Measurements from ENCODE around the gene OLIG1.

The OLIG1 gene

GRCh38 chr21:33051925-33052324, 18.0 kb upstream of the OLIG1 start:
- Histone ChIP-seq H3K4me3 (ENCODE audit: low read depth, low read length) (no peak overlapping the region), H3K36me3 (no peaks in the 10 kb centered on the region), H3K27ac (no peak overlapping the region), H3K27me3 (ENCODE audit: insufficient read depth, low read depth, severe bottlenecking) (no peaks in the 10 kb centered on the region), H3K9me3 (ENCODE audit: severe bottlenecking) (no peaks in the 10 kb centered on the region)
- TF ChIP-seq CTCF (IDR thresholded peaks at IDR 0.05; ENCODE audit: low read depth, low read length) = no peak
- DNase-seq = no peak

DNA sequence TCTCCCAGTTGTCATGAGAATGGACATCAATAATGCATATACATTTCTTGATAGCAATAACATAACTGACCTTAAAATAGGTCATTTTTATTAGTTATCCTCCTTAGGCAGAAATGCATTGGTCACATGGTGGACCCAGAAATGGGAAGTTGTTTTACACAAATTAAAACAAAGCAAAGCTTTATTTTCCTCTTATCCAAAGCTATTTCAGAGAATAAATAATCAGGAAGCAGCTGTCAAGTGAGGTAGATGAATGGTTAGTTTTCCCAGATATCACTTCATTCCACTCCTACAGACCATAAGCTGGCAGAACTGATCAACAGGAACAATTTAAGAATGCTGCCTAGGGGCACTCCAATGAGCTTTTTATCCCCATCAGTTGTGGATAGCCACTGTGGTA, 16.0 kb upstream of the OLIG1 start:
- Histone ChIP-seq H3K36me3 (no peaks in the 10 kb centered on the region), H3K27me3 (ENCODE audit: insufficient read depth, low read depth, severe bottlenecking) (no peaks in the 10 kb centered on the region), H3K9me3 (ENCODE audit: severe bottlenecking) (no peaks in the 10 kb centered on the region), H3K4me3 (ENCODE audit: low read depth, low read length) (no peak overlapping the region), H3K27ac (no peak overlapping the region)
- DNase-seq = no peak
- no peak for TF ChIP-seq CTCF (IDR thresholded peaks at IDR 0.05; ENCODE audit: low read depth, low read length)

DNA sequence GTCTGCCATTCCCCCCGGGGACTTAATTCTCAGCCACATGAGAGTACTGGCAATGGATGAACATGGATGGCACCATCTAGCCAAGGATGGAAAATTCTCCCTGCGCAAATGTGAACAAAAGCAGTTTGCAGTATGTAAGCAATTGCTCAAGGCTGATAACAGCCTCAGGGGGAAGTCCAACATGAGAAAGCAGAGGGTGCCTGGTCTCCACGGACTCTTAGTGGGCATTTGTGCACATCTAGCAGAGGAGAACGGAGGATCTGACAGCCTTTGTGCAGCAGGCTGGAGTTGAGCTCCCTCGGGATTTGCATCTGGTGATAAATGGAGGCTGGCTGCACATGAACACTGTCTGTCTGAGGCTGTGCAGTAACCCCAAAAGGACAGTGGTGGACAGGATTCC, 13.9 kb upstream of the OLIG1 start:
- Histone ChIP-seq H3K27ac (no peak overlapping the region), H3K4me3 (ENCODE audit: low read depth, low read length) (no peak overlapping the region), H3K36me3 (no peaks in the 10 kb centered on the region), H3K9me3 (ENCODE audit: severe bottlenecking) (no peaks in the 10 kb centered on the region), H3K27me3 (ENCODE audit: insufficient read depth, low read depth, severe bottlenecking) (no peaks in the 10 kb centered on the region)
- DNase-seq = no peak
- TF ChIP-seq CTCF (IDR thresholded peaks at IDR 0.05; ENCODE audit: low read depth, low read length) = no peak

- no peaks in the 10 kb centered on the region for H3K36me3 ChIP-seq
- H3K9me3 ChIP-seq (ENCODE audit: severe bottlenecking) = no peaks in the 10 kb centered on the region
- no peak overlapping the region for H3K4me3 ChIP-seq (ENCODE audit: low read depth, low read length)
- no peak for DNase-seq
- no peak for TF ChIP-seq CTCF (IDR thresholded peaks at IDR 0.05; ENCODE audit: low read depth, low read length)
- H3K27me3 ChIP-seq (ENCODE audit: insufficient read depth, low read depth, severe bottlenecking) = no peaks in the 10 kb centered on the region
- no peak overlapping the region for H3K27ac ChIP-seq
These were observed 12.5 kb upstream of the OLIG1 start for GRCh38 chr21:33057385-33057940.

DNA sequence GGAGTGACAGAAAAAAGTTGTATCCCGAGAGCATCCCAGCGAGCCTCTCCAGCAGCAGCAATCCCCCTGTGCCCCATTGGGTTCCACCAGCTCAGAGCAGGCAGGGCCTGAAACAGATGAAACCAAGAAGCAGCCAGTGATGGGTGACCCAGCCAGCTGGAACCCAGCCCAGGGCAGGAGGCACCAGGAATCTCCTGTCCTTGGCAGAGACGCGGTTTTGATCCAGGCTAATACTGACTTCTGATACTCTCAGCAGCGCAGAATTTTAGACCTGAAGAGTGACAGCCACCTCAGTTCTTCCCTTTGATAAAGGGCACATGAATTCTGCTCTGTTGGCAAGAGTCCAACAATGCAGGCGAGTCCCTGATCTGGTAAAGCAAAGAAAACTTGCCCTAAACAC, 11.4 kb upstream of the OLIG1 start:
- no peaks in the 10 kb centered on the region for H3K27me3 ChIP-seq (ENCODE audit: insufficient read depth, low read depth, severe bottlenecking)
- no peak for DNase-seq

More for the DNA sequence above, 11.4 kb upstream of the OLIG1 start:
- H3K9me3 ChIP-seq (ENCODE audit: severe bottlenecking) = no peaks in the 10 kb centered on the region
- no peaks in the 10 kb centered on the region for H3K36me3 ChIP-seq
- H3K27ac ChIP-seq = no peak overlapping the region
- H3K4me3 ChIP-seq (ENCODE audit: low read depth, low read length) = no peak overlapping the region
- TF ChIP-seq CTCF (IDR thresholded peaks at IDR 0.05; ENCODE audit: low read depth, low read length) = no peak
